ENCODE results near the gene WDR35. TPM values are rescaled to one million over a fixed set of nuclear protein-coding genes. Genes with fewer than 3 reads are reported as not detected.

The WDR35 gene
- total RNA-seq, 1 donor from 2014 or later = 10.3 TPM

- peaks cover 5% of the 10 kb centered on the region for H3K9me3 Mint-ChIP-seq (ENCODE audit: unreplicated experiment)
- peaks cover 11% of the 10 kb centered on the region for H3K36me3 Mint-ChIP-seq (ENCODE audit: low read depth, unreplicated experiment)
Measured at GRCh38 chr2:19879120-19879519, 110.8 kb downstream of the WDR35 start.

GRCh38 chr2:19878268-19879046 is 111.4 kb downstream of the WDR35 start:
- no peak for DNase-seq (ENCODE audit: low spot score)
- TF ChIP-seq CTCF (IDR thresholded peaks at IDR 0.05; ENCODE audit: unreplicated experiment) = no peak
- peaks cover 5% of the 10 kb centered on the region for H3K9me3 Mint-ChIP-seq (ENCODE audit: unreplicated experiment)
- peaks cover 5% of the 10 kb centered on the region for H3K27me3 Mint-ChIP-seq (ENCODE audit: unreplicated experiment)
- no peak overlapping the region for H3K27ac Mint-ChIP-seq (ENCODE audit: unreplicated experiment)
- H3K4me3 Mint-ChIP-seq (ENCODE audit: unreplicated experiment) = no peak overlapping the region
- H3K36me3 Mint-ChIP-seq (ENCODE audit: low read depth, unreplicated experiment) = peaks cover 7% of the 10 kb centered on the region
- peaks cover 14% of the 10 kb centered on the region for H3K4me1 Mint-ChIP-seq (ENCODE audit: unreplicated experiment)

More at GRCh38 chr2:19879120-19879519, 110.8 kb downstream of the WDR35 start:
- Mint-ChIP-seq H3K4me3 (ENCODE audit: unreplicated experiment) (peak overlapping the region; percentile 13), H3K27ac (ENCODE audit: unreplicated experiment) (no peak overlapping the region), H3K27me3 (ENCODE audit: unreplicated experiment) (peaks cover 5% of the 10 kb centered on the region), H3K4me1 (ENCODE audit: unreplicated experiment) (peaks cover 11% of the 10 kb centered on the region)
- no peak for TF ChIP-seq CTCF (IDR thresholded peaks at IDR 0.05; ENCODE audit: unreplicated experiment)
- no peak for DNase-seq (ENCODE audit: low spot score)

GRCh38 chr2:19876751-19877150 is 113.2 kb downstream of the WDR35 start:
- H3K9me3 Mint-ChIP-seq (ENCODE audit: unreplicated experiment) = peaks cover 5% of the 10 kb centered on the region
- H3K4me1 Mint-ChIP-seq (ENCODE audit: unreplicated experiment) = peaks cover 14% of the 10 kb centered on the region
- TF ChIP-seq CTCF (IDR thresholded peaks at IDR 0.05; ENCODE audit: unreplicated experiment) = no peak
- no peak overlapping the region for H3K4me3 Mint-ChIP-seq (ENCODE audit: unreplicated experiment)
- peaks cover 7% of the 10 kb centered on the region for H3K36me3 Mint-ChIP-seq (ENCODE audit: low read depth, unreplicated experiment)
- H3K27me3 Mint-ChIP-seq (ENCODE audit: unreplicated experiment) = peaks cover 4% of the 10 kb centered on the region
- no peak overlapping the region for H3K27ac Mint-ChIP-seq (ENCODE audit: unreplicated experiment)
- no peak for DNase-seq (ENCODE audit: low spot score)

- no peak for DNase-seq (ENCODE audit: low spot score)
- Mint-ChIP-seq H3K36me3 (ENCODE audit: low read depth, unreplicated experiment) (peaks cover 7% of the 10 kb centered on the region), H3K4me1 (ENCODE audit: unreplicated experiment) (peaks cover 14% of the 10 kb centered on the region), H3K9me3 (ENCODE audit: unreplicated experiment) (peaks cover 5% of the 10 kb centered on the region), H3K27ac (ENCODE audit: unreplicated experiment) (no peak overlapping the region), H3K4me3 (ENCODE audit: unreplicated experiment) (no peak overlapping the region), H3K27me3 (ENCODE audit: unreplicated experiment) (peaks cover 2% of the 10 kb centered on the region)
- no peak for TF ChIP-seq CTCF (IDR thresholded peaks at IDR 0.05; ENCODE audit: unreplicated experiment)
Measured at GRCh38 chr2:19875280-19875679, 114.6 kb downstream of the WDR35 start.

GRCh38 chr2:19874726-19875125 is 115.2 kb downstream of the WDR35 start:
- Mint-ChIP-seq H3K4me1 (ENCODE audit: unreplicated experiment) (peaks cover 14% of the 10 kb centered on the region), H3K9me3 (ENCODE audit: unreplicated experiment) (peaks cover 5% of the 10 kb centered on the region), H3K27ac (ENCODE audit: unreplicated experiment) (no peak overlapping the region), H3K27me3 (ENCODE audit: unreplicated experiment) (peaks cover 2% of the 10 kb centered on the region), H3K36me3 (ENCODE audit: low read depth, unreplicated experiment) (peaks cover 7% of the 10 kb centered on the region), H3K4me3 (ENCODE audit: unreplicated experiment) (no peak overlapping the region)
- no peak for DNase-seq (ENCODE audit: low spot score)
- TF ChIP-seq CTCF (IDR thresholded peaks at IDR 0.05; ENCODE audit: unreplicated experiment) = no peak

Data from endothelial cell (in vitro differentiated cells).